ENCODE data around the gene BRWD1.

DNA sequence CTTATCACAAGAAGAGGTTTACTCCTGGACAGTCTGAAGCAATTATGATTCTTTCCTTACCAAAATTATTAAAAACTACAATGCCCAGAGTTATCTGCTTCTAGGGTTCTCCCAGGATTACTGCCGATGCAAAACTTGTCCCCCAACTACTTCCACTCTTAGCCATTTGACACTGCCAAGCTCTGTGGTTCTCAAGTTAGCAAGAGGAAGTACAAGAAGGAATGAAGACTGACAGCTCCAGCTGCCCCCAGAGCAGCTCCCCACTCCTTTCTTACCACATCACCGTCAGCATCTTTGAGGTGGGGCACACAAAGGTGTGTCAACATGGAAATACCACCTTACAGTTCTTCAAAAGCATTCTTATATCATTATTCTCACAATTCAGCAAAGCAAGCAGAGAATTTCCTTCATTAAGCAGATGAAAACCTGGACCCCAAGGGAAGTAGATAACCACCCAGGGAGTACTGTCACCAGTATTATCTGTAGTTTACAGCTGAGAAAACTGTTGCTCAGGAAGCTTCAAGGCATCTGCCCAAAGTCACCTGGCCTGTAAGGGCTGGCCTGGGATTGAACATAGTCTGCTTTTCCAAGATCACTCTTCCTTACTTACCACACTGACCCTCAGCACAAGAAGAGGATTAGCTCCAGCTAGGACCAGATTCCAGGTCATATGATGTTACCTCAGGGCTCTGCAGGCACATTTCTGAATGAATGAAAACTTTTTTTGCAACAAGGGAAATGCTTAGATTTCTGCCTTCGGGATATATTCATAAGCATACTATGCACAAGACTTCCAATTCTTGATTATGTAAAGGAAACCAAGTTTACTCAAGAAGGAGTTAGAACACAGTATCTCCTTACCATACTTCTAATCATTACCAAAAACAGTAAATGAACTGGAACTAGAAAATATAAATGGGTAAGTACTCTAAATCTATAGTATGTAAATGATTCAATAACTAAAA, 139.4 kb downstream of the BRWD1 start:
- TF ChIP-seq EP300 (IDR thresholded peaks at IDR 0.05), result no peak
- no peak for TF ChIP-seq POLR2AphosphoS5 (IDR thresholded peaks at IDR 0.05)

Data from sigmoid colon (tissue), 4 donors.